ENCODE results near the gene SLC28A3.

Gene SLC28A3

GRCh38 chr9:84235511-84235910 lies 105.0 kb downstream of the SLC28A3 start:
- no peak for DNase-seq
- H3K27me3 ChIP-seq (replicated peaks): no peaks in the 10 kb centered on the region
- no peak overlapping the region for H3K4me3 ChIP-seq (ENCODE audit: low read depth, low read length)
- in situ Hi-C loops (cut with HindIII; ENCODE audit: low pct_ligation_motif_present, low sequenced_read_pairs): no loop called here
- H3K36me3 ChIP-seq (replicated peaks): no peaks in the 10 kb centered on the region
- H3K27ac ChIP-seq: no peak overlapping the region
- TF ChIP-seq CTCF (IDR thresholded peaks at IDR 0.05; ENCODE audit: low read depth, low read length, missing control alignments): no peak

- H3K27me3 ChIP-seq (replicated peaks): no peaks in the 10 kb centered on the region
- DNase-seq: no peak
- in situ Hi-C loops (cut with HindIII; ENCODE audit: low pct_ligation_motif_present, low sequenced_read_pairs): no loop called here
- TF ChIP-seq CTCF (IDR thresholded peaks at IDR 0.05; ENCODE audit: low read depth, low read length, missing control alignments): no peak
- no peaks in the 10 kb centered on the region for H3K36me3 ChIP-seq (replicated peaks)
- no peak overlapping the region for H3K27ac ChIP-seq
- no peak overlapping the region for H3K4me3 ChIP-seq (ENCODE audit: low read depth, low read length)
These were observed 110.0 kb downstream of the SLC28A3 start for GRCh38 chr9:84230355-84231145.

- DNase-seq: no peak
- Histone ChIP-seq H3K27ac (no peak overlapping the region), H3K36me3 (replicated peaks) (no peaks in the 10 kb centered on the region), H3K4me3 (ENCODE audit: low read depth, low read length) (no peak overlapping the region), H3K27me3 (replicated peaks) (no peaks in the 10 kb centered on the region)
- TF ChIP-seq CTCF (IDR thresholded peaks at IDR 0.05; ENCODE audit: low read depth, low read length, missing control alignments): no peak
- in situ Hi-C loops (cut with HindIII; ENCODE audit: low pct_ligation_motif_present, low sequenced_read_pairs): no loop called here
These were observed 111.4 kb downstream of the SLC28A3 start for GRCh38 chr9:84229191-84229590.

- H3K27me3 ChIP-seq (replicated peaks): no peaks in the 10 kb centered on the region
- TF ChIP-seq CTCF (IDR thresholded peaks at IDR 0.05; ENCODE audit: low read depth, low read length, missing control alignments): no peak
- H3K27ac ChIP-seq: no peak overlapping the region
- no peak overlapping the region for H3K4me3 ChIP-seq (ENCODE audit: low read depth, low read length)
- no peaks in the 10 kb centered on the region for H3K36me3 ChIP-seq (replicated peaks)
- DNase-seq: no peak
- in situ Hi-C loops (cut with HindIII; ENCODE audit: low pct_ligation_motif_present, low sequenced_read_pairs): no loop called here
These were observed 112.3 kb downstream of the SLC28A3 start for GRCh38 chr9:84228130-84228720.

GRCh38 chr9:84226126-84226525 lies 114.4 kb downstream of the SLC28A3 start:
- Histone ChIP-seq H3K4me3 (ENCODE audit: low read depth, low read length) (no peak overlapping the region), H3K27me3 (replicated peaks) (no peaks in the 10 kb centered on the region), H3K36me3 (replicated peaks) (no peaks in the 10 kb centered on the region), H3K27ac (no peak overlapping the region)
- in situ Hi-C loops (cut with HindIII; ENCODE audit: low pct_ligation_motif_present, low sequenced_read_pairs): no loop called here
- DNase-seq: no peak
- TF ChIP-seq CTCF (IDR thresholded peaks at IDR 0.05; ENCODE audit: low read depth, low read length, missing control alignments): no peak

Measured in brain microvascular endothelial cell (primary cell).